ENCODE results near the gene AAGAB.
A peak's percentile ranks its signal among the peaks of the same experiment; 100 is the strongest.
"Not testable (repeated sequence)": the region's sequence is repeated elsewhere in the genome, so short reads cannot be mapped to it uniquely, and the experiment has no call there.

The AAGAB gene

GRCh38 chr15:67248011-67248505, 6.4 kb downstream of the AAGAB start:
- H3K27me3 ChIP-seq (ENCODE audit: insufficient read depth, poor library complexity, severe bottlenecking): no peaks in the 10 kb centered on the region
- TF ChIP-seq GABPA (IDR thresholded peaks at IDR 0.05; ENCODE audit: low read depth) (no peak), REST (IDR thresholded peaks at IDR 0.05; ENCODE audit: insufficient replicate concordance, low read depth) (no peak), CTCF (IDR thresholded peaks at IDR 0.05; ENCODE audit: insufficient read depth, low read length) (no peak), POLR2AphosphoS5 (IDR thresholded peaks at IDR 0.05; ENCODE audit: low read depth) (no peak), SPI1 (IDR thresholded peaks at IDR 0.05; ENCODE audit: borderline replicate concordance, low read depth) (no peak)
- H3K4me3 ChIP-seq (replicated peaks; ENCODE audit: insufficient read depth, low read length): no peak overlapping the region
- H3K27ac ChIP-seq (replicated peaks): no peak overlapping the region
- DNase-seq (ENCODE audit: low read depth in 1 of 2, low spot score in 1 of 2): no peak

- DNase-seq (ENCODE audit: low read depth in 1 of 2, low spot score in 1 of 2); H3K27me3 ChIP-seq (ENCODE audit: insufficient read depth, poor library complexity, severe bottlenecking): not testable (repeated sequence)
Measured at GRCh38 chr15:67246606-67247005, 7.9 kb downstream of the AAGAB start.

GRCh38 chr15:67244971-67245478, 9.4 kb downstream of the AAGAB start:
- TF ChIP-seq POLR2AphosphoS5 (IDR thresholded peaks at IDR 0.05; ENCODE audit: low read depth) (no peak), SPI1 (IDR thresholded peaks at IDR 0.05; ENCODE audit: borderline replicate concordance, low read depth) (no peak), REST (IDR thresholded peaks at IDR 0.05; ENCODE audit: insufficient replicate concordance, low read depth) (no peak)
- H3K27ac ChIP-seq (replicated peaks): no peak overlapping the region
- no peak overlapping the region for H3K4me3 ChIP-seq (replicated peaks; ENCODE audit: insufficient read depth, low read length)
- H3K27me3 ChIP-seq (ENCODE audit: insufficient read depth, poor library complexity, severe bottlenecking): no peaks in the 10 kb centered on the region
- DNase-seq (ENCODE audit: low read depth in 1 of 2, low spot score in 1 of 2): no peak

More at GRCh38 chr15:67246606-67247005, 7.9 kb downstream of the AAGAB start:
- H3K27ac ChIP-seq (replicated peaks); H3K4me3 ChIP-seq (replicated peaks; ENCODE audit: insufficient read depth, low read length): not testable (repeated sequence)

GRCh38 chr15:67242708-67243111, 11.8 kb downstream of the AAGAB start:
- peak in 1 of 2 experiments; percentile 19 for DNase-seq (ENCODE audit: low read depth in 1 of 2, low spot score in 1 of 2)

More at GRCh38 chr15:67242708-67243111, 11.8 kb downstream of the AAGAB start:
- Histone ChIP-seq H3K27me3 (ENCODE audit: insufficient read depth, poor library complexity, severe bottlenecking) (no peaks in the 10 kb centered on the region), H3K27ac (replicated peaks) (no peak overlapping the region), H3K4me3 (replicated peaks; ENCODE audit: insufficient read depth, low read length) (no peak overlapping the region)
- TF ChIP-seq POLR2AphosphoS5 (IDR thresholded peaks at IDR 0.05; ENCODE audit: low read depth) (no peak), SPI1 (IDR thresholded peaks at IDR 0.05; ENCODE audit: borderline replicate concordance, low read depth) (peak; percentile 63; the same call in 1 of the 2 replicates), CTCF (IDR thresholded peaks at IDR 0.05; ENCODE audit: insufficient read depth, low read length) (no peak)

Data from HL-60 (cell line).